Nephron progenitor cell (in vitro differentiated cells): ENCODE measurements around the gene HACD2.

Experiments
- DNase-seq: peaks from one replicate; pipeline ENCODE4 v3.0.0; 2021
- H3K27ac Mint-ChIP-seq: 2 replicates; pipeline ENCODE4 v1.8.0; 2021; ENCODE audit warnings: mild to moderate bottlenecking, moderate library complexity, mixed read lengths
- H3K27me3 Mint-ChIP-seq: 2 replicates; pipeline ENCODE4 v1.8.0; 2021; ENCODE audit warnings: mild to moderate bottlenecking, low read depth, mixed read lengths; ENCODE audit not compliant: poor library complexity
- H3K36me3 Mint-ChIP-seq: 2 replicates; pipeline ENCODE4 v1.8.0; 2021; ENCODE audit warnings: low read depth, mixed read lengths
- H3K4me1 Mint-ChIP-seq: 2 replicates; pipeline ENCODE4 v1.8.0; 2021; ENCODE audit warnings: mixed read lengths
- H3K4me3 Mint-ChIP-seq: 2 replicates; pipeline ENCODE4 v1.8.0; 2021; ENCODE audit warnings: mild to moderate bottlenecking, moderate library complexity, mixed read lengths
- H3K9me3 Mint-ChIP-seq: 2 replicates; pipeline ENCODE4 v1.8.0; 2021; ENCODE audit warnings: mild to moderate bottlenecking, moderate library complexity, mixed read lengths
- CTCF ChIP-seq: fragments of 200-600 bp; sonication (generic); IDR thresholded peaks from 2 replicates; pipeline ENCODE4 v1.5.0; 2021; ENCODE audit warnings: antibody characterized with exemption

The HACD2 gene

GRCh38 chr3:123584988-123585937 is at the start of gene HACD2:
Gene HACD2, minus strand, starts transcription at chr3:123585053. Its CDS starts 26 bp downstream, at chr3:123585027.
- Mint-ChIP-seq H3K27me3 (no peaks in the 10 kb centered on the region), H3K36me3 (peaks cover 47% of the 10 kb centered on the region), H3K9me3 (peaks cover 32% of the 10 kb centered on the region), H3K4me3 (no peak within 1 kb of the TSS), H3K4me1 (peaks cover 18% of the 10 kb centered on the region), H3K27ac (peak within 1 kb of the TSS; percentile 60)
- TF ChIP-seq CTCF, result no peak
- peak; percentile 99 for DNase-seq

GRCh38 chr3:123634149-123635051 is 49.5 kb upstream of the HACD2 start:
- Mint-ChIP-seq H3K4me1 (peaks cover 60% of the 10 kb centered on the region), H3K9me3 (no peaks in the 10 kb centered on the region), H3K4me3 (peak overlapping the region; percentile 54), H3K27me3 (peaks cover 3% of the 10 kb centered on the region), H3K36me3 (peaks cover 24% of the 10 kb centered on the region), H3K27ac (peak overlapping the region; percentile 94)
- TF ChIP-seq CTCF, result no peak
- DNase-seq, result peak; percentile 25

GRCh38 chr3:123633530-123633929 is 48.7 kb upstream of the HACD2 start:
- no peak overlapping the region for H3K4me3 Mint-ChIP-seq
- H3K27me3 Mint-ChIP-seq, result peaks cover 3% of the 10 kb centered on the region
- no peak for TF ChIP-seq CTCF
- H3K9me3 Mint-ChIP-seq, result no peaks in the 10 kb centered on the region
- H3K4me1 Mint-ChIP-seq, result peaks cover 52% of the 10 kb centered on the region
- no peak for DNase-seq
- H3K36me3 Mint-ChIP-seq, result peaks cover 31% of the 10 kb centered on the region
- H3K27ac Mint-ChIP-seq, result no peak overlapping the region

- no peak overlapping the region for H3K27ac Mint-ChIP-seq
- H3K27me3 Mint-ChIP-seq, result no peaks in the 10 kb centered on the region
- no peak overlapping the region for H3K4me3 Mint-ChIP-seq
- H3K9me3 Mint-ChIP-seq, result no peaks in the 10 kb centered on the region
- no peak for DNase-seq
- peaks cover 48% of the 10 kb centered on the region for H3K4me1 Mint-ChIP-seq
- TF ChIP-seq CTCF, result no peak
- H3K36me3 Mint-ChIP-seq, result peaks cover 44% of the 10 kb centered on the region
Measured at GRCh38 chr3:123632161-123632655, 47.4 kb upstream of the HACD2 start.

GRCh38 chr3:123629747-123630047 is 44.8 kb upstream of the HACD2 start:
- DNase-seq, result no peak
- H3K9me3 Mint-ChIP-seq, result no peaks in the 10 kb centered on the region
- peaks cover 23% of the 10 kb centered on the region for H3K4me1 Mint-ChIP-seq
- no peak for TF ChIP-seq CTCF
- H3K36me3 Mint-ChIP-seq, result peaks cover 59% of the 10 kb centered on the region
- no peak overlapping the region for H3K4me3 Mint-ChIP-seq
- H3K27ac Mint-ChIP-seq, result no peak overlapping the region
- H3K27me3 Mint-ChIP-seq, result no peaks in the 10 kb centered on the region
